Bronchial epithelial cell (primary cell): ENCODE data around the gene CREB5. TPM values are rescaled to one million over a fixed set of nuclear protein-coding genes. Genes with fewer than 3 reads are reported as not detected.

Source experiments
- DNase-seq: peaks from one replicate; pipeline ENCODE4 v3.0.0-alpha.2; 2010; ENCODE audit warnings: low read depth
- FAIRE-seq: peaks from 2 replicates; lab custom pipeline; 2011; peaks lifted over from hg19 to GRCh38; lab: Jason Lieb, UNC
- H3K27me3 ChIP-seq: 2 replicates; pipeline ENCODE4 v1.5.1; 2011; ENCODE audit warnings: low read length; ENCODE audit not compliant: control insufficient read depth, insufficient read depth
- H3K36me3 ChIP-seq: 2 replicates; pipeline ENCODE4 v1.5.1; 2011; ENCODE audit warnings: low read length; ENCODE audit not compliant: control insufficient read depth, insufficient read depth
- H3K4me3 ChIP-seq: 2 replicates; pipeline ENCODE4 v1.5.1; 2011; ENCODE audit warnings: mild to moderate bottlenecking, low read depth, low read length, control low read depth
- CTCF ChIP-seq: IDR thresholded peaks from 2 replicates; pipeline ENCODE4 v1.5.1; 2011; ENCODE audit warnings: mild to moderate bottlenecking, moderate library complexity, low read length, control low read depth, inconsistent platforms; ENCODE audit not compliant: insufficient read depth, severe bottlenecking
- total RNA-seq: library from RNA; depleted of rRNA; stranded (reverse); fragments of >200 nt; gene quantifications from 2 replicates; pipeline ENCODE4 v1.2.1, GENCODE V29; 2014

The CREB5 gene
- total RNA-seq, 1 donor from 2014 or later: 2.1 TPM

GRCh38 chr7:28533731-28534531 is 121.6 kb downstream of the CREB5 start:
- H3K36me3 ChIP-seq: no peaks in the 10 kb centered on the region
- DNase-seq: peak; percentile 68
- no peak for FAIRE-seq
- TF ChIP-seq CTCF: no peak
- H3K4me3 ChIP-seq: no peak overlapping the region
- H3K27me3 ChIP-seq: no peaks in the 10 kb centered on the region

GRCh38 chr7:28536259-28536658 is 123.9 kb downstream of the CREB5 start:
- H3K27me3 ChIP-seq: no peaks in the 10 kb centered on the region
- FAIRE-seq (no peak), DNase-seq (peak; percentile 17)

DNA sequence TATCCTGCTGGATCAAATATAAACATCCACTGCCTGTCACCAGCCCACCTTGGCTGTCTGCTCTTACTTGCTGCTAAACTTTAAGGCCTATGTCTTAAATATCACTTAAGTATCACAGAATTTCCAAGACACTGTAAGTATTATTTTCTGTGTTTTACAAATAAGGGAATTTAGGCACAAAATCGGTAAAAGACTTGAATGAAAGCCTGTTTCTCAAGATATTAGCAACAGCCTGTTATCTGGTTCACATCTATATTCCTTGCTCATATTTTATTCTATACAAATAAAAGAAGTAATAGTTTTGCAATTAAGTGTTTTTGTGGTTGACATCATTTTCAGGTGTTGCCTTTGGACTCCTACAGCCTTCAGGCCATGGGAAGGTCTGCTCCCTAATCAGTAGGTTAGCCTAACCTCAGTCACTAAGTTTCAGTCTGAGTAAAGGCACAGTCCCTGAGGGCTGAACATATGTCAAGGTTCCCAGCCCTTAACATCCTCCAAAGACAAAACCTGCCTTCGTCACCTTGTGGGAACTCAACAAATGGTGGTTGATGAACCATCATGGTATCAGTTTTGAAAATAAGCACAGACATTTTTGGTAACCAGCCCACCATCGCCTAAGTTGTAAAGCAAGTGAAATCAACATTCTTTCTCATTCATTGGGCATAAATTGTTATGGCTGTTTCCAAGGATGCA is 127.1 kb downstream of the CREB5 start:
- peak; percentile 40 for FAIRE-seq
- TF ChIP-seq CTCF: no peak
- peaks cover 2% of the 10 kb centered on the region for H3K27me3 ChIP-seq
- H3K4me3 ChIP-seq: no peak overlapping the region
- no peak for DNase-seq
- H3K36me3 ChIP-seq: no peaks in the 10 kb centered on the region

More at GRCh38 chr7:28536259-28536658, 123.9 kb downstream of the CREB5 start:
- H3K4me3 ChIP-seq: no peak overlapping the region
- no peaks in the 10 kb centered on the region for H3K36me3 ChIP-seq
- peak; percentile 28 for TF ChIP-seq CTCF

DNA sequence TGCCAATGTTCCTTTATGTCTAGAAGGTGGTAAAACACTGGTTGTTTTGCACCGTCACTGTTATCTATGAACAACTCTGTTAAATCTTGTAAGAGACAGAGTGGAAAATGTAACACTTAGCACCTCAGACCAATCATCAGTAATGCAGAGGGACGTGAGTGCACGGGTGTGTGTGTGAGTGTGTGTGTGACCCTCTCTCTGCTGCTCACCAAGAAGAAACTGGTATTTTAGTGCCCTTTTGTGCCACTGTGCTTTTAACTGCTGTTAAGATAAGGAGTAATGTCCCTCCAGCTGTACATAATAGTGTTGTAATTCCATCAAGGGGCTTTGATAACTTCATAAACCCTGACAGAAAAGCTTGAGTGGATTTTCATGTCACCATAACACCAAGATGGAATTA is 130.1 kb downstream of the CREB5 start:
- H3K36me3 ChIP-seq: no peaks in the 10 kb centered on the region
- FAIRE-seq (no peak), DNase-seq (no peak)
- H3K27me3 ChIP-seq: peaks cover 5% of the 10 kb centered on the region
- TF ChIP-seq CTCF: no peak
- no peak overlapping the region for H3K4me3 ChIP-seq

DNA sequence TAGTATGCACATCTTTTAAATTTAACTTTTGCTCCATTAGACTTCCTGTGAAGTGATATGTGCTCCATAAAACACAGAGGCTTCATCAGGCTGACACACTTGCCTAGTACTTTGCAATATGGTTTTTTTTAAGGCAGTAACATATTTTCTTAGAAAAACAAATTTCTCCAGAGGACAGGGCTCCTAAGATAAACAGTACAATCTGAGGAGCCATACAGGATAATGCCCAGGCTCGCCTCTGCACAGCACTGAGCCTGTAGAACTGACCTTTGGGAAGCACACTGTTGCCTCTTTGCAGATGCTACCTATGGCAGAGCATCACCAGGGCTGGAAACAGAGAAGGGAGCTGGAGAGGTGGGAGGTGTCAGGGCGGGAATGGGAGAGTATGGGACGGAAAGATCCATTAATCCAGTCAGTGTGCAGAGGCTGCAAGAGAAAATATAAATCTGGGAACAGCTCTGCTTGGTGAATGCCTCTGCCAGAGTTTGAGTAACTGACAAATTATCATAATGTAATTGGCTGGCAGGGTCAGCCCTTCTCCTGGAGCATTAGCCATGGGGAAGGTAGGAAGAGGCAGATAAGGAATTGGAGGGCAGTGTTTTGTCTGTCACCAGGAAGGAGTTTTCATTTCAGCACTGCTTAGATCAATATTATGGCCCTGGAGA is 132.3 kb downstream of the CREB5 start:
- DNase-seq: no peak
- H3K27me3 ChIP-seq: peaks cover 5% of the 10 kb centered on the region
- TF ChIP-seq CTCF: no peak
- no peak overlapping the region for H3K4me3 ChIP-seq
- FAIRE-seq: no peak
- H3K36me3 ChIP-seq: no peaks in the 10 kb centered on the region
